ENCODE data around the gene SLFN12L. TPM values are rescaled to one million over a fixed set of nuclear protein-coding genes. Genes with fewer than 3 reads are reported as not detected.
"Not testable (repeated sequence)": the region's sequence is repeated elsewhere in the genome, so short reads cannot be mapped to it uniquely, and the experiment has no call there.

SLFN12L gene
- total RNA-seq, 1 donor from 2014 or later: 2.4 TPM

DNA sequence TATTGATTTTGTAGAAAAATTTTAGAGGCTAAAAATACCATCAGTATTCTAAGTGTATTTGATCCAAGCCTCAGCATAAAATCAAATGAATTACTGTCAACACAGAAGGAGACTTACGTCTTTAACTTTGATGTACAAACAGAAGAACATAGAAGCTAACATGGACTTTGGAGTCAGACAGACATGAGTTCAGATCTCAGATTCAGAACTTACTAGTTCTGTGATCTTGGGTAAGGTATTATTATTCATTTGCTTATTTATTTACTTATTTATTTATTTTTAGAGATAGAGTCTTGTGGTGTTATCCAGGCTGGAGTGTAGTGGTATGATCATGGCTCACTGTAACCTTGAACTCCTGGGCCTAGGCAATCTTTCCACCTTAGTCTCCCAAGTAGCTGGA, 4.0 kb upstream of the SLFN12L start:
- intact Hi-C loops (cut with micrococcal nuclease): loop anchor here (2.0 kb wide), 3 partner anchors 37 to 543 kb away; partner anchors contain the start of genes AP2B1 and PEX12
- DNase-seq: no peak
- POLR2A ChIA-PET: interaction anchor here (1.0 to 3.1 kb wide), 3 partner anchors 35 to 54 kb away, joined by 4 to 22 read pairs (median 5); partner anchors contain the start of gene PEX12

DNA sequence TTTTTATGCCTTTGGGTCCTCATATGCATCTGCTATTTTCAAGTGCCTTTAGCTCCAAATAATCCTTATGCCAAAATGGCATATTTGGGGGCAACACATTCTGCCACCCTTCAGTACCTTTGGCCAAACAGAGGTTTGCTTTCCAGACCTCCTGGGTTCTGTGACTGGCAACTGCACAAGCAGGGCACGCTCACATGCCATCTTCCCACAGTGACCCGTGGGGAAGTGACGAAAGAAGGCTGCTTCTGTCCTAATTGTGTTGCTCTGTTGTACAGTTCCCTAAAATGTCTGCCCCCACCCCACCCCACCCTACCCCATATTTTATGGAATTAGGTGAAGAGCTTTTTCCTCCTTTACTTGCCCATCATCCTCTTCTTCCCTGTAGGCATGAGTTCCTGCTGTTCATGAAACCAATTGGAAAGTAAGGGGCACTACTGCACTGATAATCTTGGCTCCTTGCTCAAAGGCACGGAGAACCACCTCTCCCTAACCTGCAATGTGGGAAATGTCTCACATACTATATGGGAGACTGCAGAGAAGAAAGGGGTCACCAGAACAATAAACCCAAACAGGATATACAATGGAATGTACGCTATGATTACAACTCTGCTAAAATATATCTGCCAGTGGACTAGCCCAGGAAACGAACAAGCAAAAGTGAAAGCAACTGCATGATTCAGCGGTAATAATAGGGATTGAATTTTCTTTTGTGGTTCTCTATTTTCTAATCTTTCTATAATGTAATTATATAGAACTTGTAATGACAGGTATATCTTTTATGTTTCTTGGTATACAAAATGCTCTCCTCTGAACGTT, 3.3 kb upstream of the SLFN12L start:
- H3K27ac Mint-ChIP-seq: peak overlapping the region; percentile 92

More for the DNA sequence above, 4.0 kb upstream of the SLFN12L start:
- H3K27me3 Mint-ChIP-seq: no peaks in the 10 kb centered on the region
- no peaks in the 10 kb centered on the region for H3K36me3 Mint-ChIP-seq (ENCODE audit: low read depth)
- peak overlapping the region; percentile 88 for H3K4me3 Mint-ChIP-seq
- CTCF ChIA-PET: interaction anchor here (6.1 kb wide), 1 partner anchor 228 kb away, joined by 83 read pairs; no protein-coding TSS in a partner anchor
- TF ChIP-seq, protein P1, sequence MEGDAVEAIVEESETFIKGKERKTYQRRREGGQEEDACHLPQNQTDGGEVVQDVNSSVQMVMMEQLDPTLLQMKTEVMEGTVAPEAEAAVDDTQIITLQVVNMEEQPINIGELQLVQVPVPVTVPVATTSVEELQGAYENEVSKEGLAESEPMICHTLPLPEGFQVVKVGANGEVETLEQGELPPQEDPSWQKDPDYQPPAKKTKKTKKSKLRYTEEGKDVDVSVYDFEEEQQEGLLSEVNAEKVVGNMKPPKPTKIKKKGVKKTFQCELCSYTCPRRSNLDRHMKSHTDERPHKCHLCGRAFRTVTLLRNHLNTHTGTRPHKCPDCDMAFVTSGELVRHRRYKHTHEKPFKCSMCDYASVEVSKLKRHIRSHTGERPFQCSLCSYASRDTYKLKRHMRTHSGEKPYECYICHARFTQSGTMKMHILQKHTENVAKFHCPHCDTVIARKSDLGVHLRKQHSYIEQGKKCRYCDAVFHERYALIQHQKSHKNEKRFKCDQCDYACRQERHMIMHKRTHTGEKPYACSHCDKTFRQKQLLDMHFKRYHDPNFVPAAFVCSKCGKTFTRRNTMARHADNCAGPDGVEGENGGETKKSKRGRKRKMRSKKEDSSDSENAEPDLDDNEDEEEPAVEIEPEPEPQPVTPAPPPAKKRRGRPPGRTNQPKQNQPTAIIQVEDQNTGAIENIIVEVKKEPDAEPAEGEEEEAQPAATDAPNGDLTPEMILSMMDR (IDR thresholded peaks at IDR 0.05): no peak
- H3K9me3 Mint-ChIP-seq: no peaks in the 10 kb centered on the region
- H3K4me1 Mint-ChIP-seq: peaks cover 46% of the 10 kb centered on the region
- no peak for ATAC-seq (ENCODE audit: low read depth)
- peak overlapping the region; percentile 92 for H3K27ac Mint-ChIP-seq

DNA sequence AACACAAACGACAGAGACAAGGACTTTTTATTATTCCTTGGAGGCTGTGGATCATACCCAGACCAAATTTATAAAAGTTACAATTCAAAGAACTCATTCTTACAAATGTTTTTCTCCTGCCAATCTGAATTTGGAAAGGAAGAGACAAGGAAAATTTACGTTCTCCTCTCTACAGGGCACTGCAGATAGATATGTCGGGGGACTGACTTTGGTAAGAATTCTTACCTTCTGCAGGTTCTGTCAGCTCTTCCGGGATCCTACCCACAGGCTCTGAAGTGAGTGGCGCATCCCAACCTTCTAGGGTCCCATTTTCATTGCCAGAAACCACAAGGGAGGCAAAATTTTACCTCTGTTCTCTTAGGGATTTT, 2.2 kb upstream of the SLFN12L start:
- peak overlapping the region; percentile 67 for H3K4me3 Mint-ChIP-seq
- no peak for DNase-seq
- no peaks in the 10 kb centered on the region for H3K27me3 Mint-ChIP-seq
- CTCF ChIA-PET: interaction anchor here (1.0 to 6.1 kb wide), 16 partner anchors 8 to 1120 kb away, joined by 3 to 83 read pairs (median 4); partner anchors contain the start of genes SLFN13 and SLFN5
- no peaks in the 10 kb centered on the region for H3K36me3 Mint-ChIP-seq (ENCODE audit: low read depth)
- POLR2A ChIA-PET: interaction anchor here (0.5 to 1.1 kb wide), 8 partner anchors 39 to 455 kb away, joined by 3 to 10 read pairs (median 6); partner anchors contain the start of genes PEX12, SLFN13 and SLFN5
- no peak for ATAC-seq (ENCODE audit: low read depth)
- intact Hi-C loops (cut with micrococcal nuclease): loop anchor here (1.0 to 10.0 kb wide), 11 partner anchors 39 to 1119 kb away; partner anchors contain the start of genes AP2B1, NLE1, PEX12 and SLFN12
- peaks cover 43% of the 10 kb centered on the region for H3K4me1 Mint-ChIP-seq
- H3K27ac Mint-ChIP-seq: peak overlapping the region; percentile 50
- TF ChIP-seq, protein P1 (IDR thresholded peaks at IDR 0.05): no peak
- no peaks in the 10 kb centered on the region for H3K9me3 Mint-ChIP-seq

More for the DNA sequence above, 3.3 kb upstream of the SLFN12L start:
- peak overlapping the region; percentile 88 for H3K4me3 Mint-ChIP-seq
- DNase-seq (peak; percentile 26), ATAC-seq (ENCODE audit: low read depth) (peak; percentile 83)
- H3K36me3 Mint-ChIP-seq (ENCODE audit: low read depth): no peaks in the 10 kb centered on the region
- intact Hi-C loops (cut with micrococcal nuclease): loop anchor here (2.0 kb wide), 3 partner anchors 38 to 542 kb away; partner anchors contain the start of genes AP2B1 and PEX12
- H3K4me1 Mint-ChIP-seq: peaks cover 43% of the 10 kb centered on the region
- TF ChIP-seq, protein P1 (IDR thresholded peaks at IDR 0.05): no peak
- POLR2A ChIA-PET: interaction anchor here (1.0 to 3.1 kb wide), 5 partner anchors 27 to 297 kb away, joined by 3 to 22 read pairs (median 4); partner anchors contain the start of genes PEX12 and SLFN5
- no peaks in the 10 kb centered on the region for H3K27me3 Mint-ChIP-seq
- no peaks in the 10 kb centered on the region for H3K9me3 Mint-ChIP-seq
- CTCF ChIA-PET: interaction anchor here (1.3 to 6.1 kb wide), 2 partner anchors 228 to 1121 kb away, joined by 4 to 83 read pairs; no protein-coding TSS in a partner anchor

DNA sequence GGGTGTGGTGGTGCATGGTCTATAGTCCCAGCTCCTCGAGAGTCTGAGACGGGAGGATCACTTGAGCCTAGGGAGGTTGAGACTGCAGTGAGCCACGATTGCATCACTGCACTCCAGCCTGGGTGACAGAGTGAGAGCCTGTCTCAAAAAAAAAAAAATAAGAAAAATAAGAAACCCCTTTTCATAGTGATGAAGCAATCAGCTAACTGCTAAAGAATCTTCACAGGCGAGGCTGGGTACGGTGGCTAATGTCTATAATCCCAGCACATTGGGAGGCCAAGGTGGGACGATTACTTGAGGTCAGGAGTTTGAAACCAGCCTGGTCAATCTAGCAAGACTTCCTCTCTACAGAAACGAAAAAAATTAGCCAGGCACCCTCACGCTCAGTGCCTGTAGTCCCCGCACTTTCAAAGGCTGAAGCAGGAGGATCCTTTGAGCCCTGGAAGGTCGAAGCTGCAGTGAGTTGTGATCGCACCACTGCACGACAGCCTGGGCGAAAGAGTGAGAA, 760 bp downstream of the SLFN12L start:
- ChIA-PET POLR2A (interaction anchor here (1.1 to 1.2 kb wide), 2 partner anchors 31 to 223 kb away, joined by 4 read pairs; no protein-coding TSS in a partner anchor), CTCF (interaction anchor here (6.5 kb wide), 1 partner anchor 224 kb away, joined by 125 read pairs; no protein-coding TSS in a partner anchor)
- Mint-ChIP-seq H3K4me3 (peak overlapping the region; percentile 24), H3K4me1 (peaks cover 30% of the 10 kb centered on the region), H3K9me3 (no peaks in the 10 kb centered on the region), H3K27me3 (no peaks in the 10 kb centered on the region), H3K27ac (no peak overlapping the region), H3K36me3 (ENCODE audit: low read depth) (no peaks in the 10 kb centered on the region)
- intact Hi-C loops (cut with micrococcal nuclease): loop anchor here (5.0 to 10.0 kb wide), 2 partner anchors 104 to 392 kb away; partner anchors contain the start of genes NLE1, SLFN12 and UNC45B
- ATAC-seq (ENCODE audit: low read depth): no peak
- no peak for DNase-seq
- TF ChIP-seq, protein P1 (IDR thresholded peaks at IDR 0.05): no peak

DNA sequence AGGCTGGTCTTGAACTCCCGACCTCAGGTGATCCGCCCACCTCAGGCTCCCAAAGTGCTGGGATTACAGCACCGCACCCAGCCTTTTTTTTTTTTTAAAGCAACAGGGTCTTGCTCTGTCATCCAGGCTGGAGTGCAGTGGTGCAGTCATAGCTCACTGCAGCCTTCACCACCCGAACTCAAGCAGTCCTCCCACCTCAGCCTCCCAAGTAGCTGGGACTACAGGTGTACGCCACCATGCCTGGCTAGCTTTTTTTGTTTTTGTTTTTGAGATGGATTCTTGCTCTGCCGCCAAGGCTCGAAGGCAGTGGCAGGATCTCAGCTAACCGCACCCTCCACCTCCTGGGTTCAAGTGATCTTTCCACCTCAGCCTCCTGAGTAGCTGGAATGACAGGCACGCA, 2.1 kb downstream of the SLFN12L start:
- POLR2A ChIA-PET; H3K4me3 Mint-ChIP-seq; ATAC-seq (ENCODE audit: low read depth); H3K36me3 Mint-ChIP-seq (ENCODE audit: low read depth); H3K27me3 Mint-ChIP-seq; H3K9me3 Mint-ChIP-seq; H3K27ac Mint-ChIP-seq; DNase-seq: not testable (repeated sequence)
- intact Hi-C loops (cut with micrococcal nuclease): loop anchor here (5.0 to 10.0 kb wide), 2 partner anchors 103 to 391 kb away; partner anchors contain the start of genes NLE1, SLFN12 and UNC45B
- H3K4me1 Mint-ChIP-seq: peaks cover 22% of the 10 kb centered on the region
- CTCF ChIA-PET: interaction anchor here (1.2 to 6.5 kb wide), 4 partner anchors 36 to 417 kb away, joined by 3 to 125 read pairs (median 3); no protein-coding TSS in a partner anchor
